ENCODE data around the gene FRK.

DNA sequence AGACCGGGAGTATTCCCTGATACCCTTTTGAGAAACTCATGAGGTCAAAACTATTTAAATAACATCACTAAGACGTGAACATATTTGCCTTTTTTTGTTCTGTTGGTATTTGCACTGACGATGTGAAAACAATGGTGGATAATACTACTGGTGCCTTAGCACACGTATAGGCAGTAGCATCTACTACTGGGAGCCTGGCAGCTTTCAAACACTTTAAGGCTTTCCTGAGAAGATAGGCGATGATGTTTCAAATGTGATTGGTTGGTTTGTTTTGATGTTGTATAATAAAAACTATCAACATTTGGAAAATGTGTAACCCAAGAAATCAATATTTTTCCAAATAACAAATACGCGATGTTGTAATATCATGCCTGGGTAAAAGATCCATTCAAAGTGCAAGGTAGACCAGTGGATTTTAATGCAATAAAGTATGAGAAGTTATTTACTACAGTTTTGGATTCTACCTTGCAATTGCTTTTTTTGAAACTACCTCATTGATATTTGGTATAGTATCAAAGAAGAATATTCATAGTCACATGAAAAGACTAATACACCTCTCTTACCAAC, 166.2 kb downstream of the FRK start:
- TF ChIP-seq, protein P1, sequence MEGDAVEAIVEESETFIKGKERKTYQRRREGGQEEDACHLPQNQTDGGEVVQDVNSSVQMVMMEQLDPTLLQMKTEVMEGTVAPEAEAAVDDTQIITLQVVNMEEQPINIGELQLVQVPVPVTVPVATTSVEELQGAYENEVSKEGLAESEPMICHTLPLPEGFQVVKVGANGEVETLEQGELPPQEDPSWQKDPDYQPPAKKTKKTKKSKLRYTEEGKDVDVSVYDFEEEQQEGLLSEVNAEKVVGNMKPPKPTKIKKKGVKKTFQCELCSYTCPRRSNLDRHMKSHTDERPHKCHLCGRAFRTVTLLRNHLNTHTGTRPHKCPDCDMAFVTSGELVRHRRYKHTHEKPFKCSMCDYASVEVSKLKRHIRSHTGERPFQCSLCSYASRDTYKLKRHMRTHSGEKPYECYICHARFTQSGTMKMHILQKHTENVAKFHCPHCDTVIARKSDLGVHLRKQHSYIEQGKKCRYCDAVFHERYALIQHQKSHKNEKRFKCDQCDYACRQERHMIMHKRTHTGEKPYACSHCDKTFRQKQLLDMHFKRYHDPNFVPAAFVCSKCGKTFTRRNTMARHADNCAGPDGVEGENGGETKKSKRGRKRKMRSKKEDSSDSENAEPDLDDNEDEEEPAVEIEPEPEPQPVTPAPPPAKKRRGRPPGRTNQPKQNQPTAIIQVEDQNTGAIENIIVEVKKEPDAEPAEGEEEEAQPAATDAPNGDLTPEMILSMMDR (IDR thresholded peaks at IDR 0.05), result no peak
- TF ChIP-seq POLR2A (IDR thresholded peaks at IDR 0.05), result no peak
